Thyroid gland (tissue), 4 donors: Measurements from ENCODE around the gene P3H3.

Experiments
- CTCF ChIP-seq, 6 experiments: fragments of 200-600 bp in 3 of 6; fragments of 450-650 bp in 3 of 6; sonication (generic) in 3 of 6; IDR thresholded peaks; one replicate each; pipeline ENCODE4 v1.5.1; 2016 to 2019; ENCODE audit warnings: antibody characterized with exemption in 6 of 6, mild to moderate bottlenecking in 2 of 6, inconsistent platforms in 1 of 6, moderate library complexity in 1 of 6
- POLR2A ChIP-seq, 2 donors: fragments of 450-650 bp; IDR thresholded peaks; one replicate each; pipeline ENCODE4 v1.6.1; 2017; ENCODE audit warnings: antibody characterized with exemption in 2 of 2, mild to moderate bottlenecking in 2 of 2, moderate library complexity in 1 of 2

DNA sequence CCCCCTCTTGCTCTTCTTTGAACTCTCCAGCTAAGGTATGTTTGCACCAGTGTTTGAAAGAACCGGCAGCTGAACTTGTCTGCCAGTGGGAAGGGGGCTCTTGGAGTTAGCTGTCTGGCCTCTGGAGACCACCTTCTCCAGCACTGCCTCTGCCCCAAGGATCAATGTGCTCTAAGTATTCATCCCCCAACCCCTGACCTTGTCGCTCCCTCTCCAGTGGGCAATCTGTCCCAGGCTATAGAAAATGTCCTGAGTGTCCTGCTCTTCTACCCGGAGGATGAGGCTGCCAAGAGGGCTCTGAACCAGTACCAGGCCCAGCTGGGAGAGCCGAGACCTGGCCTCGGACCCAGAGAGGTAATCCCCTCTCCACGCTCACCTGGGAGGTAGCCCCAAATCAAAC is 2.8 kb downstream of the P3H3 start:
- TF ChIP-seq CTCF (IDR thresholded peaks at IDR 0.05), result no peak
- no peak for TF ChIP-seq POLR2A (IDR thresholded peaks at IDR 0.05)
